Pons (tissue), 1 donor: ENCODE measurements around the gene GABRG3.
"Not testable (repeated sequence)": the region's sequence is repeated elsewhere in the genome, so short reads cannot be mapped to it uniquely, and the experiment has no call there.

Experiments used
- DNase-seq: peaks from one replicate; pipeline ENCODE4 v3.0.0-alpha.2; 2016; ENCODE audit warnings: low spot score

GABRG3 gene

DNA sequence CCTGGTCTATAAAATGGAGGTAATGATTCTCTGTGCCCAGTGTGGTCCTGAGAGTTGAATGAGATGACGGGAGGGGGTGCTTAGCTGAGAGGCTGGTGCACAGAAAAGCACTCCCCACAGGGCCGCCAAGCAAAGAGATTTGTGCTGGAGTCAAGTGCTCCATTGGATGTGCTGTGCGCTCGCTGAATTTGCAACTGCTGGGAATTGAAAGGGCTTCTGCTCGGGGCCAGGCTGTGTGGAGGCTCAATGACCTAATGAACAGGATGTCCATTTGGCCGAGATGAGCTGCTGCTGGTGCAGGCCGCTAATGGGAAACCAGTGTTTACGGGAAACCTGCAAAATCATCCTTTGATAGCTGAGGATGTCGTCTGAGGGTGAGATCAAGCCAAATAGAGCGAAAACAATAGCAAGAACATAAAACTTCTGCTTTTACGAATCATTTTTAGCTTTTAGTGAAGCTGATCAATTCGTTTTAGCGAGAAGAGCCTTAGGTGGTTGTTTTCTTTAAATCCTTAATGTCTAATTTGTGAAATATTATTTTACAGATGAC, 211.7 kb downstream of the GABRG3 start:
- DNase-seq = no peak

DNA sequence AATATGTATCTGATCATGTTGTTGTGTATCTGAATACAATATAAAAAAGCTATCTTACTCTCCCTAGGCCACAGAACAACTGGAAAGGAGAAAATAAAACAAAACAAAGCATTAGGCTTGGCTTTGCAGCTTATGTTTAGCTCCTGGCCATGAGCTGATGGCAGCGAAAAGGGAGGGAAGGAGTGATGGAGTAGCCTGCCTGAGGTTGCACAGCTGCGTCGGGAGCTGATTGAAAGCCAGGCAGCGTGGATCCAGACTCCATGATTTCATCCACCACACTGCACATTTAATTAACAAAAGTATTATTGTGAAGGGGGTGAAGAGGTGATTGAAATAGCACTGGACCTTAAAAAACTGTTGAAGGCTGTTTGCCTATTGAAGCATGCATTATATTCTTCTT, 212.2 kb downstream of the GABRG3 start:
- DNase-seq = peak; percentile 2

DNA sequence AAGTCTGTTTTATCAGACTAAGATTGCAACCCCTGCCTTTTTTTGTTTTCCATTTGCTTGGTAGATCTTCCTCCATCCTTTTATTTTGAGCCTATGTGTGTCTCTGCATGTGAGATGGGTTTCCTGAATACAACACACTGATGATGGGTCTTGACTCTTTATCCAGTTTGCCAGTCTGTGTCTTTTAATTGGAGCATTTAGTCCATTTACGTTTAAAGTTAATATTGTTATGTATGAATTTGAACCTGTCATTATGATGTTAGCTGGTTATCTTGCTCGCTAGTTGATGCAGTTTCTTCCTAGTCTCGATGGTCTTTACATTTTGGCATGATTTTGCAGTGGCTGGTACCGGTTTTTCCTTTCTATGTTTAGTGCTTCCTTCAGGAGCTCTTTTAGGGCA, 220.5 kb downstream of the GABRG3 start:
- not testable (repeated sequence) for DNase-seq

DNA sequence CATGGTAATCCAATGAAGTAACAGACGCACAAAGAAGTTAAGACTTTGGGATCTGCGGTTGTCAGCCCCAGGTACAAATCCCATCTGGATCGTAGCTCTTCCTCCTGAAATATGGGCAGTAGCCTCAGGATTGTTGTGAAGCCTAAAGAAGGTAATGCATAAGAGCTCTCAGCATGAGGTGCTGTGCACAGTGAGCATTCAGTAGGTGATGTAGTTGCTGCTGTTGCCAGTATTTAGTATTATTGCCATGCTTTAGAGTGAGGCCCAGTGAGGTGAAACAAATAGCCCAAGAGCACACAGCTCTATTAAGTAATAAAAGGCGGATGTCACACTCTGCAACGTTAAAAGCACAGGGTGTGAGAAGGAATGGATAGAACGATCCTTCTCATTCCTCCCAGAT, 225.7 kb downstream of the GABRG3 start:
- DNase-seq = no peak

DNA sequence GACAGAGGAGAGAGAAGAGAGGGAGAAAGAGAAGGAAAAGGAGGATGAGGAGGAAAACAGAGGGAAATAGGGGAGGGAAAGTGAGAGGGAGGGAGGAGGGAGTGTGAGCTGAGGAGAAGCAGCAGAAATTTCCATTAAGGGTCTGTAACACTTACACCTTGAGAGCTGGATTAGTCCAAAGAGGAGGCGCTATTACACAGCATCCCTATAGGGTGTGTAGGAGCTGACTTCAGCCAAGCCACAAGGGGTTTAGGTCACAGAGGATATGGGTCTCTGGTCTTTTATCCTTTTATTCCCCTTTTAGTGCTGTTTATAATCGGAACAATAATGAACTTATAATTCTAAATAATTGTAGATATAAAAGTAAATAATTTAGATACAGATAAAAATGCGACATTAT, 230.4 kb downstream of the GABRG3 start:
- DNase-seq = no peak

DNA sequence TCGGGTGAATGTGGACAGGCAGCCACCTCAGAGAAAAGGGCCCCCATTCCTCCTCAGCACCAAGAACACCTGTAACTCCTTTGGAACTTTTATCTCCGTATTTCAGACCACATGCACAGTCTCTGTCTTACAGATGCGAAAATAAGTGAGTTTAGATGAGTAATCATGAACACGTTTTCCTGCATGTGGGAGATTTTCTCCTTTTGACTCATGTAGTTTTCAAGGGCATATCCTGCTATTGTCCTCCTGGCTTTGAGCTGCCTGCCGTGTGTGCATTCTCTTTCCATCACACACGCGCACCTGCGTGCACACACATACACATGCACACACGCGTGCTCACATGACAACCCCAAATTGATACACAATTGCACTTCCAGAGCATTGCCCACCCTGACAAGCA, 239.2 kb downstream of the GABRG3 start:
- DNase-seq = no peak

DNA sequence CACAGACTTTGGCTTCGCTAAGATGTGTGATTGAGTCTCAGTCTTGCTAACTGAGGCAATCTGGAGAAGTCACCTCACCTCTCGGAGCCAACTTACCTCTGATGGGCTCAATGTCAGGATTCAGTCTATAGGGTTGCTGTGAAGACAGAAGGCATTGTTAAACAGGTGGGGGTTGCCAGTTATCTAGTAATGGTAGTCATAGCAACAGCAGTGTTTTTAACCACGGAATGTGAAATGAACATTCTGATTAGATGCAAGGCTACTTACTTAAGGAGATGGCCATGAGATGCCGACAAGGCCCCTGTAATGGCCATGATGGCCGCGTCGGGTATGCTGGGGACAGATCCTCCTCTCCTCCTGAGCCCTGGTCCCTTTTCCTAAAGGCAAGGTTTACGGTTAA, 243.1 kb downstream of the GABRG3 start:
- no peak for DNase-seq

DNA sequence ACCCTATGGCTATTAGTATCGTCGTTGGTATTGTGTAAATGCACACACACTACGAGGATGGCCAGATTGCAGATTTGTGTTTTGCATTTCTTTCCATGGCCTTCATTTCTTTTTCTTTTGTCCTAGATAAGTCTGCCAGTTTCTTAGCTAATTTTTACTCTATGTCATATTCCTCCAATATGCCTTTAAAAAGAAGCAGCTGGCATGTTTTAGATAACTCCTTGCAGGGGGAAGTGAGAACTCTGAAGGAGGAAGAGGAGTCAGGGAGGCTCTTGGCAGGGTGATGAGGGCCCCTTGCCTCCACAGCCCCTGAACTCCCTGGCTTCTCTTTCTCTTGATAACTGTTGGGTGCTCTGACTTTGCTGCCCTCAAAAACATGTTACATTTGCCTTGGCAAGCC, 244.0 kb downstream of the GABRG3 start:
- no peak for DNase-seq

DNA sequence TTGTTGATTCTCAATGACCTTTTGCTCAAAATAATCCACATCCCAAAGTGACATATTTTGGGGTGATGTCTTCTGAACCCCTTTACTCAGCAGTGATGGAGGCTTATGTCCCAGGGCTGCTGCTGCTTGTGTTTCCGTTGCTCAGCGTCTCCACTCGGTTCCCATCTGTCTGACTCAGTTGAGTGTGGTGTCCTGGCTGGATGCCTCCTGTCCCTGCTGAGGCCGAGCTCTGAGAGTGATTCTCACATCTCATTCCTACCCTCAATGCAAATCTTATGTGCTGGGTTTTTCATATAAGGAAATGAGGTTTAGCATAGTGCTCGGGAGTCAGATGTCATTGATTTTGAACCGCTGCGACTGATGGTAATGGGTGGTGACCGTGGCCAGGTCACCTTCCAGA, 247.4 kb downstream of the GABRG3 start:
- DNase-seq = no peak

DNA sequence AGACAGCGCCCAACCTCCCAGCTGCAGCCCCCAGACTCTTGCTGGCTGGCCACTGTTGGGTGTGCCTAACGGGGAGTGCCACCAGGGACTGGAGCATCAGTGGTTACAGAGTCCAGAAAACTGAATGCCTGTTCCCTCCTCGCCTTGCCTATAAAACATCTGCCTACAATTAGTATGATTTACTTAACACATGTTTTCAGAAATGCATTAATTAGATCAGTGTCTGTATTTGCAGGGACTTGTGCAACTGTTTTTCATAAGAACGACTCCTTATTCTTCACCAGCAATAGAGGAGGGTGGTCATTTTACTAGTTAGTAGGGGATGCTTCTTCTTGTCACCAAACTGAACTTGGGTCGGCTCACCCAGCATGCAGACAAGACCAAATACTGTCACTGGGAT, 248.7 kb downstream of the GABRG3 start:
- no peak for DNase-seq

DNA sequence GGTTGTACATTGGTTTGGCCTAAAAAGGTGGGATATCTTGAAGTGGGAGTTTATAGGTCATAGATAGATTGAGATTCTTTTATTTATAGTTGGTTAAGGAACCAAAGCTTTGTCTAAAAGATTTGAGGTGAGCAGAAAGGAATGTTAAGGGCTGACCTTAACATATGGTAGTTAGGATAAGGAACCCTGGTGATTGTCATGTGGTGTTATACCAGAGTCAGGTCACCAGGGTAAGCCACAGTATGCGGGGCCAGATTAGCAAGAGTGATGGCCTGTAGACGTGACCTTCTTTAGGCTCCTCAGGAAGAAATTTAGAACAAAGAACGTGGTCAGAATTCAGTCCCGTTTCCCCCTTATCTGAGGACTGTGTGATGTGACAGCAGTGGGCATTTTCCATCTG, 249.2 kb downstream of the GABRG3 start:
- DNase-seq = no peak

DNA sequence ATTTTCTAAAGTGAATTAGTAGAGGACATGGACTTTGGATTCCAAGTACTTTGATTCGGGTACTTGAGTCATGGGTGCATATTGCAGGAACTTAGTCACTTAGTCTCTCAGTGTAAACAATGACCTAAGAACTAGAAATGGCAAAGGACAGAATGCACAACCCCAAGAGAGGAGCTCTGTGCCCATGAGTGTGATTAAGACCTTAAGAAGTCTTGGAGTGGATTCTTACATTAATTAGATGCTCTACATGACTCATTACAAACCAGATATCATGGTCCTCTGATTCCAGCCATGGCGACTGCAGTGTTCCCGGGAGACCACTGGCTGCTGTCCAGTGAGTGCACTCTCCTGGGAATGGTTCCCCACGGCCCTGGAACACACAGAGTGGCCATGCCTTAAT, 251.5 kb downstream of the GABRG3 start:
- DNase-seq = no peak

DNA sequence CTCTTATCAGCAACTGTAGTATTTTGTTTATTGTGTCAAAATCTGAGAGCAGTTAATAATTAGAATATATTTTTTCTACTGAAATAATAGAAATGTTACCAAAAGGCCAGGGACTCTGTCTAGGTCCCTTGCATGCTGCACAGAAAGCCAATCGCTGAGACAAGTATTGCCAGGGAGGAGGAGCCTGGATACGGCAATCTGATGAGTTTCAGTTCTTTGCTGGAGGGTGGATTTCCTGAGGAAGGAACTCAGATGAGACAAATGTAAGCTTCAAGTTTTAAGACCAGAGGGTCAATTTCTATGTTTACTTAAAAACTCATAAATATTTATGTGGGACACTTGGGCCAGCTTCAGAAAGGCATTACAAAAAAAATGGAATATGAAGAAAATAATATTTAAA, 252.2 kb downstream of the GABRG3 start:
- DNase-seq = no peak

DNA sequence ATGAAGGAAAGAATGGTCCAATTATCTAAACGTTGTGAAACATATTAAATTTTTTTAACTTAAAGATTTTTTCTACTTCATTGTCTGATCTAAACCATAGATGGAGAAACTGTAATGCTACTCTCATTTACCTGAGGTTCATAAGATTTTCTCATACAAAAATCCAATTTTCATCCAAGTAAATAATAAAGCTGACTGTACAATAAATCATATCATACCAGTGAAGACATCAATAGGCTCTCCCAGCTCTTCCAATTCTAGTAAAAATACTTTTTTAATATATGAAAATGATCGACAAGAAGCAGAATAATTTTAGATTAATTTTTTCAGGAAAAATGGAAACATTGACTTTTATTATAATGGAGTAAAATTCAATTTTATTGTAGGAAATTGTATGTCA, 260.8 kb downstream of the GABRG3 start:
- no peak for DNase-seq

DNA sequence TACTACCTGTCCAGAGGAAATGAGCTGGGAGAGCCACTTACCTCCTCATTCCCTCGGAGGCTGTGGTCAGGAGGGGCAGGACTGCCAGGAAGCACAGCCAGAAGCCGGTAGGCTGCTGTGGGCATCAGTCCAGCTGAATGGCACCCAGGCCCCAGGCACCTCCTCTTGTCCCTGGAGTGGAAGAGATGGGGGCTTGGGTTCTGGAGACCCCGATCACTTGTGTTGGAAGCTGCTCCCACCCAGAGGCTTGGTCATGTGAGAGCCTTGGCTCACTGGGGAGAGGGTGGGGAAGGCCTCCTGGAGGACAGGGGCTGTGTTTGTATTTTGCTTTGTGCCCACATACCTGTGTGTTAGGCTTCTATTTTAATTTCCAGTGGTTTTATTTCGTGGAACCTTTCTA, 261.9 kb downstream of the GABRG3 start:
- no peak for DNase-seq

DNA sequence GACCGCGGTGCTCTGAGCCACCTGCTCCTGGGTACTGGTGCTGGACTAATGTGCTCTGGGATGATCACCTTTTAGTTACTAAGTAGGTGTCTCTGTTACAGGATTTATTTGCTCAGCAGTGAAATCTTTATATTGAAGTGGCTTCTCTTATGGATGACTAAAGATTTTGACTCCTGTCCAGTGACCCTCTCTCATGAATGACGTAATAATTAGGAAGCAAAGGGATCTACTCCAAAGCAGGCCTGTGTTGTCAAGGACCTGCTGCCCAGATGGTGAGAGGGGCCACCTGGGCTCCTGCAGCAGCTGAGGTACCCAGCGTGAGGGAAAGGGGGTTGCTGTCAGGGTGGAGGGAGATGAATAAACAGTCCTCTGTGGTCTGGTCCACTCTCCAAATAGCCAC, 263.6 kb downstream of the GABRG3 start:
- DNase-seq = no peak

DNA sequence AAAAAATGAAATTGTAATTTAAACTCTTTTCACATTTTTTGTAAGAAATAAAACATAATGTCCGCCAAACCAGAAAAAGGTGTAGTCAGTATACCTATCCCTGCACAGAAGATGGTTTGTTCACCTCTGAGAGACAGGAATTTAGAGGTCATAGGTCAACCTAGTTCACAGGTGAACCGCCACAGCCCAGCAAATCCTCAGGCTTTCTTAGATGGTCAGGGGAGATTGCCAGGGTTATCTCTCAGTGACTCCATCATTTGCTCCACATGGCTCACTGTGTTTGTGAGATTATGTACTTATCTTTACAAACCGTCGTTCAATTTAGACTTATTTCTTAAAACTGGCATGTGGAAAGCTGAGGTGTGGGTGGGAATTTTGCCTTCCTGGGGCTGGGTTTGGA, 264.2 kb downstream of the GABRG3 start:
- DNase-seq = no peak

DNA sequence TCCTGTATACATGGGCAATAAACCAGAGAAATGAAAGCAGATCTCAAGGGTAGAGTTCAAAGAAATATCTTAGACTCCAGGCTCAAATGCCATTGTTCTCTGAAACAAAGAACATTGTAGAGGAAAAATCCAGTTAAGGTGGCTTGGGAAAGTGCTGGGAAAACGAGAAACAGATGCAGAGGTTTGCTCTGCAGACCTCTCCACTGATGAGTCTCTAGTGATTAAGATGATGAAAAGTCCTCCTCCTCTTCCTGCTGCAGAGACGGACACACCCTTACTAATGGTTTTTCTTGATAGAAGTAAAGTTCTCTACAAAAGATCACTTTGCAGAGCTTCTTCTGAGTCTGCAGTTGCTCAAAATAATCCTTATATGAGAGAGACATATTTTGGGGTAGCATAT, 264.7 kb downstream of the GABRG3 start:
- DNase-seq = no peak

DNA sequence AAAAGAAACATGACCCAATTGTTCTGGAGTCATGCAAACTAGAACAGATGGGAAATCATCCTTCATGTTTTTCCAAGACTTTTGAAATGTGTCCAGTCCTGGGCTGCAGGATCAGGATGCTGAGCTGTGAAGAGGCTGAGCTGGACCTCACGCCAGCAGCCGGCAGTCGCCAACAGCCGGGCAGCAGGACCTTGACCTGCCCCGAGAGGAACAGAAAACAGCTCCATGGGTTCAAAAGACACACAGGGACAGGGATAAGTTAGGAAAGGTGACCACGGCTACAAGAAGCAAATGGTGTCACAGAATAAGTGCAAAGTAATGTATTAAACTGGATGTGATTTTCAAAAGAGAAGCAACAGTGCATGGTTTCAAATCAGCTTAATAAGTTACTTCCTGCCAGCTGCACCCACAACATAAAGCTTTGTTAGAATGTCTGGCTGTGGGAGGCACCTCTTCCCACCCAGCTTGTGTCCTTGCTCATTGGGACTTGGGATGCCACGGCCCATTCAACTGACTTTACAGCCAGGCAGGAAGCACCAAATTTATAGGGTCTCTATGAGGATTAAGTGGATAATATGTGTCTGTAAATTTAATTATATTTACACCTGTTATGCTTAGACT, 266.4 kb downstream of the GABRG3 start:
- DNase-seq = no peak

DNA sequence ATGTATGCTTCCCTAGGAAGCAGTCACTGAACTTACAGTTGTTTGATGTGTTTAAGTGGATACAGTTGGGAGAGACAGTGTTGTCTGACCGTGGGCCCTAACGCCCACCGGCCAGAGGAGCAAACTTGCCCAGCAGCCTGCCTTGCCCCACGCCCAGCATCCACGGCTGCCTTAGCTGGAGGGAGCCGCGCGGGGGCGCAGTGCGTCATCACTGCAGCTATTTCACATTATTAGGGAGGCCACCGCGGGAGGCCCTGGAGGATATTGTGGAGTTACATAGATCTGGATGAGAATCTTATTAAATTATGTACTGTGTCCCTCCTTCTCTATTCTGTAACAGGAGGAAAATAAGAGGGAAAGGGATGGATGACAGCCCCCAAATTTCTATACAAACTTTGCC, 267.2 kb downstream of the GABRG3 start:
- DNase-seq = no peak

DNA sequence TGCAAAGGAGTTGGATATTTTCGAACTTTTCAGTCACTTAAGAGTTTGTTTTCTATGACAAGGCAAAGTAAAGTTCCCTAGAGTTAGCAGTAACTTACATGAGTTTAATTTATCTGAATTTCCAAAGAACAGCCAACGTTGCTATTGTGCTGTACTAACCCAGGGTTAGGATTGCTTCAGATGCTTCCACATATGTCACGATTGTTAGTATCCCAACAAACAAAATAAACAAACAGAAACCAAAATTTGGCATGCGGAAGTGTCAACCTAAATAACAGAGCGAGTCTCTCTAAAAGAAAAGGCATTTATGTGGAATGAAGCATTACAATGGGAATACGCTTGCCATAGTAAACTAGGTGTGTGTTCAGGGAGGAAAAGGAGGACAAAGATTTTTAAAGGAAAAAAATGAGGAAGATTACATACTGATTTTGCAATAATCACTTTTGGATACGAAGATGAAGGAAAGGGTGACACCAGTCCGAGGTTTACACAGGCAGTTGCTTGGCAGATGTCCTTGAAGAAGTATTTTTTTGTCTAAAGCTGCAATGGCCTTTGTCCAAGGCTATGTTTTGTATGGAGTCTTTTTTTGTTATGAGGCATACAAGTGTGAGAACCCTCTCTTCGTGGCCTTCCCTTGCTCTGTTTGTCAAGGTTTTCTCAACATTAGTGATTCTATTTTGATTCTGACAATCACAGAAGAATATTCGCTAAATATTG, 267.9 kb downstream of the GABRG3 start:
- no peak for DNase-seq

DNA sequence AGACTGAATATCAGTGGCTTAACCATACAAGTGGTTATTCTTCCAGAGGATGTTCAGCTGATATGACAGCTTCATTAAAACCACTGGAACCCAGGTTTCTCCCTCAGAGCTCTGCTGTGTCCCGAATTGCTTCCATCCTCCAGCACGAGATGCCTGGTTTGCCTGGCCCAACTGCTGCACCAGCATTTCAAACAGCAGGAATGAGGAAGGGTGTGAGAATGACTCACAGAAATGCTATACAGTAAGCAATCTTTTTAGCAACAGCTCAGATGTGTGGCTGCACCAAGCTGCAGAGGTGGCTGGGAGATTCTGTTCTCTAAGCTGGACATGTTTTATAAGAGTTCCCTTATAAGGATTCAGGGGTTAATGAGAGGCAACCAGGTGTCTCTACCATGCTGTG, 271.0 kb downstream of the GABRG3 start:
- no peak for DNase-seq

DNA sequence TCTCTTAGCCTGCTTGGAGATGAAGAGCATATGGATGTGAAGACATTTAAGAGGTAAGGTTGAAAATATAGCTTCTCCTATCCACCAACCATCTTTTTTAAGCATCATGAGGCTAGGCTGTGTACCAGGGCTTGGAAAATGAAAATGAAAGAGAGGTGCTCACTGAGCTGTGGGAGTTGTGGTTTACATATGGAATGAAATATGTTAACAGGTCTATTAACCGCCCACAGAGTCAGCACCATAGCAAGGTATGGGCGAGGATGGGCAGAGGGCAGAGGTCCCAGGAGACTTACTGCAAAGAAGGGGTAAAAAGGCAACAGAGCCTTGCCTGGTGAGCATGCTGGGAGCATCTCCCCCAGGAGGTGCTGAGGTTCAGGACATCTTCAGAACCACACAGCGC, 273.1 kb downstream of the GABRG3 start:
- DNase-seq = no peak

DNA sequence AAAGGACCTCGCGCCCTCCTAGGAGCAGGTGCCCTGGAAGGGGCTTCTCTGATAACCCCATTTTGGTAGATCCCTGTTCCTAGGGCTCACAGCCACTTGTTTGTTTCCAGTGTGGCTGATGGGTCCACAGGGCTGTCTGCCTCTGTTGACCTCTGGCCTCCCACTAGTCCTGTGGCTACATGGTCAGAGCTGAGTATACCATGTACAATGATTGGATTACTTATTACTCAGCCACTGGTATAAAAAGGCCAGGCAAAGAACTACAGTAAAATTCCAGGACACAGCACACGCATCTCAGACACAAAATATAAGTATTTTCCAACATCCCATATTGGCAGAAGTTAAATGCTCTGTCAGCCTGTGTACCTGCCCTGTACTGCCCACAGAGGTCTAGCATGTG, 277.3 kb downstream of the GABRG3 start:
- no peak for DNase-seq
